NCI-H1436 treated with DMSO at 0.1 percent for 48 hours (cell line): Measurements from ENCODE around the gene FAM180B.
"Not testable (repeated sequence)": the region's sequence is repeated elsewhere in the genome, so short reads cannot be mapped to it uniquely, and the experiment has no call there.

Source experiments
- DNase-seq: peaks from one replicate; lab custom pipeline; 2025; lab: John Stamatoyannopoulos, UW

The FAM180B gene

DNA sequence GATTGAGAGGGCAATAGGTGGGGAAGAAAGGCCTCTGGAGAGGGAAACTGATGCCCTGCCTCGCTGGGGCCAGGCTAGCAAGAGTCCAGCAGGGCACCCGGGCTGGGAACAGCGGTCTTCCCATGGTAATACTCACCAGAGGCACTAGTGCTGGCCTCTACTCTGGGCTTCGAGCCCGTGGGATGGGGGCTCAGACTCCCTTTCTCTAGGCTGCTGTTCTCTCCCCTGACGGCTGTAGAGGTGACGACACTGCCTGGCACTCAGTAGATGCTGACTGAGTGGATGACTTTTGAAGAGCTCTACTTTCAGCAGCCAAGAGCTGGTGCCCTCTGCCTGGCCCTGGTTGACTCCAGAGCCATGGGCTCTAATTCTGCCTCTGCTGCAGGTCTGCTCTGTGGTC, 8.6 kb downstream of the FAM180B start:
- no peak for DNase-seq

DNA sequence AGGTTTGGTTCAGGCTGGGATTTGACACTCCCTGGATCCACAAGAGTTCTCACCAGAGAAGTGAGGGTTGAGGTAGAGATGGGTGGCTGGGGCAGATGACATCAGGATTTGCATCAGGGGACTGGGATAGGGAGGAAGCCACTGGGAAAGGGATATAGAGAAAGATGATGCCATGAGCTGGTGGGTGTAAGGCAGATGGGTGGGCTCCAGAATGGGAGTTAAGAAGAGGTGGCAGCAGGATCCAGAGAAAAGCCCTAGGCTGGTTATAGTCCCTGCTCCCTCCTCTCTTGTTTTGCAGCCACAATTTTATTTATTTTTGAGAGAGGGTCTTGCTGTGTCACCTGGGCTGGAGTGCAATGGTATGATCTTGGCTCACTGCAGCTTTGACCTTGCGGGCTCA, 9.5 kb downstream of the FAM180B start:
- no peak for DNase-seq

DNA sequence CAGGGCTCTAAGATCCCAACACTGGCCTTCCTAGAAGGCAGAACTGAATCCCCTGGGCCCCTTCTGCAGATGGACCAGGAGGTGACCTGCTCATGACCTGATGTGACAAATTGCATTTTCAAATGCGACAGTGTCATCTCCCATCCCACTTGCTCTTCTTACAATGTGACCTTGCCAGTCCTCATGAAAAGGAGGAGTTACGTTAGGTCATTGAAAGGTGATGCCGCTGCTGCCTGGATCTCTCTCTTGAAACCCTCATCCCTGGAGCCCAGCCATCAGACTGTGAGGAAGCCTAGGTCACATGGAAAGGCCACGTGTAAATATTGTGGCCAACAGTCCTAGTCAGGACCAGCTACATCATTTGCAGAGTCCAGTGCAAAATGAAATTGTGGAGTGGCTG, 13.4 kb downstream of the FAM180B start:
- no peak for DNase-seq

DNA sequence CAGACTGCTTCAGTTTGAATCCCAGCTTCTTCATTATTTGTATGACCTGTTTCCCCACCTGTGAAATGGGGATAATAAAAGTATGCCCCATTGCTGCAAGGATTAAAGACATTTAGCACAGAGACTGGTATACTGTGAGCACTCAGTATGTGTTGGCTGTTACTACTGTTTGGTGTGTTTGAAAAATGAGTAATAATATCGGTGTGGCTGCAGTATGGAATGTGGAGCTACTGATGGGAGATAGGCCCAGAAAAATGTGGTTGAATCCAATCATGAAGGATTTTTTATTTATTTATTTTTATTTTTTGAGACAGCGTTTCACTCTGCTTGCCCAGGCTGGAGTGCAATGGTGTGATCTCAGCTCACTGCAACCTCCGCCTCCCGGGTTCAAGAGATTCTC, 16.8 kb downstream of the FAM180B start:
- DNase-seq = no peak

DNA sequence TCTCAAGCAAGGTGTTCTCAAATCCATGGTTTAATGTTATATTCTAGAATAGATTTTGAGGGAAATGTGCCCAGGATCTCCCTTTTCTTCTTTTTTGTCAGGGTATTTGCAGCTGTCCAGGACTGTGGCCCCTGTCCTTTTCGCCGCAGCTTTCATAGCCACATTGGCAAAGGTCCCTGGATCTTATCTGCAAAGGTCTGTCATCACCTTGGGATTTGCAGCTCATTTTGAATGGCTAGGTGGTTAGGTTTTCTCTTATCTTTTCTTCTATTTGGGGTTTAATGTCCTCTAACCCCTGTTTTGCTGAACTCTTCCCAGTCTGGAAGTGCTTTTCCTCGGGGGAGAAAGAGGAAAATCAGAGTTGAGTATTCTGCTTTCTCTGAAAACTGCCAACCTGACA, 19.4 kb downstream of the FAM180B start:
- DNase-seq = no peak

DNA sequence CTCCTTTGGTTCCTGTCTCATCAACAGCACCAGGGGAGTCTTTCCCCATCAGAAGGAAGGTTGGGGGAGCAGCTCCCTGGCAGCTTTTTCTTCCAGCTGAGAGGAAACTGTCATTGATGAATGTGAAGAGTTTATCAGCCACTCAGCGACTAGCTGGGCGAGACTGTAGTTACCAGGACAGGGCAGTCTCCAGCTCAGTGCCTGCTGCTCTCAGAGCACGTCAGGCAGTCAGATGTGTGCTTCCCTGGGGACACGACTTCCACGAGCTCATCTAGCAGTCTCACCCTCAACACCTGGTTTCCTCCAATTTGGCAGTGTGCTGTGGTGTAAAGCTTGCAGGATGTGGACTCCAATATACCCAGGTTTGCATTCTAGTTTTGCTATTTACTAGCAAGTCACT, 20.3 kb downstream of the FAM180B start:
- DNase-seq = no peak

DNA sequence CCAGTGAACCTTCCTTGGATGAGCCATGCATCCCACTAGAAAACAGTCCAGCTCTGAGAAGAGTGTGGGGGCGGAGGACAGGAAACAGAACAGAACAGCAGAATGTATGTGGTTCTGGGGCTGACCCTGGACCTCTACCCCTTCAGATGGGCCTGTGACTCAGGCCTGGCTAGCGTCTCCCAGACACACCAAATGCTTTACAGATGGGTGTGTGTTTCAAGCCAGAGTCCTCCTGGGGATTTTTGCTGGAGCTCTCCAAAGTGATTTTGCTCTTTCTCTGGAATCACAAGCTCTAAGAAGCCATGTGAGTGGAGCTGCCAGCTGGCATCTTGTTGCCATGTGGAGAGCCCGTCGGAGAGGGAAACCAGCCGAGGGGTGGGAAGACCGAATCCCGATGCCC, 20.9 kb downstream of the FAM180B start:
- no peak for DNase-seq

DNA sequence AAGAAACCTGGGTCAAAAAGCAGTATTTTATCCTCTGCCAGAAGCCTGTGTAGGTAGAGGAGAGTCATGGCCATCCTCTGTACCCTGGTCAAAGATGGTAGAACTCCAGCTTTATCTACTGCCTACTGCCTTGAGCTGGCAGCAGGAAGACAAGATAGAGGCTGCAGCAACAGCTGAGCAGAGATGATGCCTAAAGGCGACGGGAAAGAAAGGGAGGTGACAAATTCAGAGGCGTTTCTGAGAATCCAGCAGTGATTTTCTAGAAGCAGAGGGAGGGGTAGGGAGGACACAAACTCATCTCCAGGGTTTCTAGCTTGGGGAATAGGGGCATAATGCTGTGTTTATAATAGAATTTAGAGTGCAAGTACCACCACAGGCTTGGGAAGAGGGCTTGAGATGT, 23.2 kb downstream of the FAM180B start:
- DNase-seq = no peak

DNA sequence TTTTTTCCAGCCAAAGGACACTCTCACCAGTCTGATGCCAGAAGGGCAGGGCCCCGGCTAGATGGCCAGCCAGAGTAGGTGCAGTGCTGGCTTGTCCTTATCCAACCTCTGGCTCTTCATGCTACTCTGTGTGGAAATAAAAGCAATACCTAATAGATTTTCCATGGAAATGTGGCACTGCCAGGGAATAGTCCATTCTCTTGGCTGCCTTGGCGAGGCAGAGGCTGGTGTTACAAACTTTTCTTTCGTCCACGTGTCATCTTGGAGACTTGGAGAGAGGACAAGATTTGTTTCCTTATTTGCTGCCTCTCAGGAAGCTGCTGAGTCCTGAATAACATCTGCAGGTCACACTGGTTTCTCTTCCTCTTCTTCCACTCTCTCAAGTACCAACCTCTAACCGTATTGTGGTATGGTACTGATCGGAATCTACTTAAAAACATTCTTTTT, 24.9 kb downstream of the FAM180B start:
- no peak for DNase-seq

DNA sequence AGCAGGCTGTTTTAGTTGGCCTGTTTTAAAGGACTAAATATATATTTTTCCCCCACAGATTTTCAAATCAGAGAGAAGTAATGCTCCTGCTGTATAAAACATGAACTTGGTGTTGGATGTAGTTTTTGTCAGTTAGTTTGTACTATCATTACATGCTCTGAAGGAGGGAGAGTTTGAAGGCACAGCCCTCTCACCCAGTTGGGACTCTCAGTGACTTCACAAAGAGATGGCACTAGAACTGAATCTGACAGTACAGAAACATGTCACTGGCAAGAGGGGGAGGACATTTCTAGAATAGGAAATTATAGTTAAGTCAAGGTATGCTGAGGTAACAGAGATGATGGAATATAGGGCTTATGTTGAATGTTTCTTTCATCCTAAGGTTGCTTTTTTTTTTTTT, 28.8 kb downstream of the FAM180B start:
- DNase-seq = no peak

DNA sequence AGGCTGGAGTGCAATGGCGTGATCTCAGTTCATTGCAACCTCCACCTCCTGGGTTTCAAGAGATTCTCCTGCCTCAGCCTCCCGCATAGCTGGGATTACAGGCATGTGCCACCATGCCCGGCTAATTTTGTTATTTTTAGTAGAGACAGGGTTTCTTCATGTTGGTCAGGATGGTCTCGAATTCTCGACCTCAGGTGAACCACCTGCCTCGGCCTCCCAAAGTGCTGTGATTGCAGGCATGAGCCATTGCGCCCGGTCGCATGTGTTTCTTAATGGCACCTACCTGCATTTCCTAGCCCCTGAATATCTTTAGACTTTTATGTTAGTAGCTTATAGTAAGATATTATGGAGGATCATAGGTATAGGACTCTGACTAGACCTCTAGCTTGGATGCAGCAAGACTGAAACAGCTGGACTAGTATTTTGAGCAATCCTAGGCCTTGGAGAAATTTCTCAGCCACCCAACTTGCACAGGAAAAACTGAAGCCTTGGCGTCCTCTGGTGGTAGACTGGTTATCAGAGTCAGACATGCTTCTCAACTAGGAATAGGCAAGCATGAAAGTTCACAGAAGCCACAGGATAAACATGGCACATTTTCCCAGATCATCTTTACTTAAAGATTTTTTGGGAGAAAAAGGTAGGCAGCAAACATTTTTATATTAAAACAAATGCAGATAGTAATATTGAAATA, 30.4 kb downstream of the FAM180B start:
- DNase-seq = no peak

DNA sequence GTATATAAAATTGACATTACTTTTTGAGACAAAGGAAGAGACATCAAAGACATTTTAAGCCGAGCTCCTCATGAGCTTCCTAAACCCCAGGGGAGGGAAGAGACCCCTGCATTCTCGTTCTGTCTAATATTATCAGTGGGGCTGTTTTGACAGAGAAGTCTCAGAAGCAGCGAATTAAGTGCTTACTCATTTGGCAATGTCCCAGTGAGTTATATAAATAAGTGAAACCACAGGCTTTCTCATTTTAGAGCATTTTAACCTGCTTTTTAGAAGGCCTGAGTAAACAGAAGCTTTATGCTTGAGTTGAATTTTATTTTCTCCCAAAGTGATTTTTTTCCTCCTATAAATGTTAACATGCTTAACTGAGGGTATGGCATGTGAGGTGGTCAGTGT, 30.9 kb downstream of the FAM180B start:
- no peak for DNase-seq

DNA sequence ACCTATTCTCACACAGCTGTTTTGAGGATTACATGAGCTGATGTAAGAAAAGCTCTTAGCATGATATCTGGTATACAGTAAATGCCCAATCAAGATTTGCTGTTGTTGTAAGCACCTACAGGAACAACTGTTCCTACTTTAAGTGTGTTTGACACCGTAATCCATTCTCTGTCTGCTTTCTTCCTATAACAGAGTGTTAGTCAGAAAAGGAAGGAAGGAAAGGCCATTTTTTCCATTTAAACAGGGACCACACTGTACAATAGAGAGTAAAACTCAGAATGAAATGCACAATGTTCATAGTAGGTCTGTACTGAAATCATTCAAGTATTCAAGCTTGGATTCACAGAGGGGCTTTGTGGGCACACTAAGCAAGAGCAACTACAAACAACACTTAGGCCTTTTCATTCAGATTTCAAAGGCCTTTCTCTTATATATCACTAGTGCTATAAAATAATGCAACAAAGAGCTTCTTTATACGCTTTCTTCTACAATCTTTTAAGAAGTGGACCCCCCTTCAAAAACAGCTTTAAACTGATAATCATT, 34.4 kb downstream of the FAM180B start:
- no peak for DNase-seq

DNA sequence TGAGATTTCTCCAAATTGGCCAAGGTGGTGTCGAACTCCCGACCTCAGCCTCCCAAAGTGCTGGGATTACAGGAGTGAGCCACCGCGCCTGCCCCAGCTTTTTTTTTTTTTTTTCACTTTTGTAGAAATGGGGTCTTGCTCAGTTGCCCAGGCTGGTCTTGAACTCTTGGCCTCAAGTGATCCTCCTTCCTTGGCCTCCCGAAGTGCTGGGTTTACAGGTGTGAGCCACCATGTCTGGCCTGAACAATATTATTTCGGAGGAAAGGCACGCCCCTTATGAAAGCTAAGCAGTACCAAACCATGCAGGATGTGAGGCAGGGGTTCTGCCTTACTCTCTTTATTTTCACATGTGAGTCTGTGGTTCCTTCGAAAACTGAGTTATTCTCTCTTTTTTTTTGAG, 39.8 kb downstream of the FAM180B start:
- DNase-seq = no peak

DNA sequence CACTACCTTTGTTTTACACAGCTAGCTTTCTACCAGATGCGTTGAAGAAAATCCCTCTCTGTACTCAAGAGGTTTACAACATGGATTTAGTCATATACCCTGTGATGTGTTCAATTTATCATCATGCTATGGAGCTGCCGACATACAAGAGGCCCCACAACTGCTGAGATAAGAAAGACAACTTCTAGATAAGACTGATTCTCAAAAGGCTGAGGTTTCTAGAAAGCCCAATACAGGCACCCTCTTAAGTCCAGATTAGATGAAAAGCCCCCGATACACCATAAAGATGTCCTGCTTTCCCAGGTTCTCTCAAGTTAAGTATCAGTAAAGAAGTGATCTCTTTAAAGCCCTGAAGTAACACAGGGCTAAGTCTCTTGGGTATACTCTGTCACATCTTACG, 41.5 kb downstream of the FAM180B start:
- DNase-seq = no peak

DNA sequence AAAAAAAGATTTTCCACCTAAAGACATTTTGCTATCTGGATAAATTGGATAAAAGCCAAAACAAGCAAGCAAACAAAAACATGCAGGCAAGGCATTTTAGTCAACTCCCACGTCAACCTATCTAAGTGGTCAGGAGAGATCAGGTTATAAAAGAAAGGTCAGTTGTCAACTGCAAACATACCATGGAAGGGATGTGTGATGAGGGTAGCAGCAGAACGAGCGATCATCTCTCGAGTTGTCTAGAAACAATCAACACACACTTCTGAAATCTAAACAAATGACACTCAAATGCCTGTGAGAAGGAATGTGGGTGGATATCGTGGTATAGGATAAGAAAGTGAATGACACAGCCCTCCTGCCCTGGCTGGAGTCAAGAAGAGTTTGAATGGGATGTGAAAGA, 45.0 kb downstream of the FAM180B start:
- no peak for DNase-seq

DNA sequence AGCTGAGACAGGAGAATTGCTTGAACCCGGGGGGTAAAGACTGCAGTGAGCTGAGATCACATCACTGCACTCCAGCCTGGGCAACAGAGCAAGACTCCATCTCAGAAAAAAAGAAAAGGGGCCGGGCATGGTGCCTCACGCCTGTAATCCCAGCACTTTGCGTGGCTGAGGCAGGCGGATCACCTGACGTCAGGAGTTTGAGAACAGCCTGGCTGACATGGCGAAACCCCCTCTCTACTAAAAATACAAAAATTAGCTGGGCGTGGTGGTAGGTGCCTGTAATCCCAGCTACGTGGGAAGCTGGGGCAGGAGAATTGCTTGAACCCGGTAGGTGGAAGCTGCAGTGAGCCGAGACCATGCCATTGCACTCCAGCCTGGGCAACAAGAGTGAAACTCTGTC, 49.9 kb downstream of the FAM180B start:
- not testable (repeated sequence) for DNase-seq
